ENCODE data around the gene DAP. TPM values are rescaled to one million over a fixed set of nuclear protein-coding genes. Genes with fewer than 3 reads are reported as not detected.

DAP gene
- total RNA-seq, 1 donor from 2014 or later: 102 TPM

GRCh38 chr5:10757922-10758555 is 3.0 kb downstream of the DAP start:
- TF ChIP-seq CTCF (conservative IDR thresholded peaks at IDR 0.05): no peak
- H3K27me3 Mint-ChIP-seq: no peaks in the 10 kb centered on the region
- peaks cover 3% of the 10 kb centered on the region for H3K9me3 Mint-ChIP-seq
- peaks cover 20% of the 10 kb centered on the region for H3K36me3 Mint-ChIP-seq
- H3K27ac Mint-ChIP-seq: peak overlapping the region; percentile 37
- no peak for DNase-seq (ENCODE audit: extremely low spot score, unreplicated experiment)
- H3K4me1 Mint-ChIP-seq (ENCODE audit: unreplicated experiment): peaks cover 50% of the 10 kb centered on the region
- peak overlapping the region; percentile 75 for H3K4me3 Mint-ChIP-seq

DNA sequence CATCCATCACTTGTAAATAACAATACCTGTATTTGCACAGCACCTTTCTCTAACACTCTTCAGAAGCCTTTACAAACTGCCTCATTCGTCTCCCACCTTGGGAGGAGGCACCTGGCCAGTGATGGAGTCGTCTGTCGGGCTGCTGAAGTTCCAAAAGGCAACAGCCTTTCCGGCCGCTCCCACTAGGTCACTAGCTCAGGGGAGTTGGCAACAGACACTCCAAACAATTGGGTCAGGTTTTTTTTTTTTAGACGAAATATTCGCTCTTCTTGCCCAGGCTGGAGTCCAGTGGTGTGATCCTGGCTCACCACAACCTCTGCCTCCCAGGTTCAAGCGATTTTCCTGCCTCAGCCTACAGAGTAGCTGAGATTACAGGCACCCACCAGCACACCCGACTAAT is 4.0 kb downstream of the DAP start:
- Mint-ChIP-seq H3K4me3 (peak overlapping the region; percentile 5), H3K9me3 (no peaks in the 10 kb centered on the region), H3K36me3 (peaks cover 20% of the 10 kb centered on the region), H3K27ac (no peak overlapping the region), H3K27me3 (no peaks in the 10 kb centered on the region), H3K4me1 (ENCODE audit: unreplicated experiment) (peaks cover 40% of the 10 kb centered on the region)
- no peak for TF ChIP-seq CTCF (conservative IDR thresholded peaks at IDR 0.05)
- DNase-seq (ENCODE audit: extremely low spot score, unreplicated experiment): no peak

DNA sequence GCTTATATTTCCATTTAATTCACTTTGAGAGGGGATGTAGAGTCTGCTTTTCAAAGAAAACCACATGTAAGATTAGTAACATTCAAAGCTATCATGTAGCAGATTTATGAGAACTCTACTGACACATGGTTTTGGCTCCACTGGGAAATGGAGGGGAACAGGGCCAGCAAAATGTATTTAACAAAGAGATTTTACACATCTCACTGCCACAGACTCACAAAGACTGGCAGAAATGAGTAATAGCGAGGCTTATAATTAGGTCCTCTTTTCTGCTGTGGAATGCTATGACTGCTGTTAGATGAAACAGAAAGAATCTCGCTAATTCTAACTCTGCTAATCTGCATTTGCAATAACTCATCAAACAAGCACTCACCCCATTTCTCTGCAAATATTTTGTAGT is 4.5 kb downstream of the DAP start:
- no peak for TF ChIP-seq CTCF (conservative IDR thresholded peaks at IDR 0.05)
- Mint-ChIP-seq H3K27ac (peak overlapping the region; percentile 21), H3K4me1 (ENCODE audit: unreplicated experiment) (peaks cover 35% of the 10 kb centered on the region), H3K27me3 (no peaks in the 10 kb centered on the region), H3K36me3 (peaks cover 24% of the 10 kb centered on the region), H3K9me3 (no peaks in the 10 kb centered on the region), H3K4me3 (peak overlapping the region; percentile 5)
- DNase-seq (ENCODE audit: extremely low spot score, unreplicated experiment): no peak

- Mint-ChIP-seq H3K9me3 (no peaks in the 10 kb centered on the region), H3K36me3 (peaks cover 45% of the 10 kb centered on the region), H3K4me3 (no peak overlapping the region), H3K27ac (no peak overlapping the region), H3K4me1 (ENCODE audit: unreplicated experiment) (peaks cover 32% of the 10 kb centered on the region), H3K27me3 (no peaks in the 10 kb centered on the region)
- no peak for DNase-seq (ENCODE audit: extremely low spot score, unreplicated experiment)
- no peak for TF ChIP-seq CTCF (conservative IDR thresholded peaks at IDR 0.05)
Measured at GRCh38 chr5:10753178-10753577, 7.9 kb downstream of the DAP start.

DNA sequence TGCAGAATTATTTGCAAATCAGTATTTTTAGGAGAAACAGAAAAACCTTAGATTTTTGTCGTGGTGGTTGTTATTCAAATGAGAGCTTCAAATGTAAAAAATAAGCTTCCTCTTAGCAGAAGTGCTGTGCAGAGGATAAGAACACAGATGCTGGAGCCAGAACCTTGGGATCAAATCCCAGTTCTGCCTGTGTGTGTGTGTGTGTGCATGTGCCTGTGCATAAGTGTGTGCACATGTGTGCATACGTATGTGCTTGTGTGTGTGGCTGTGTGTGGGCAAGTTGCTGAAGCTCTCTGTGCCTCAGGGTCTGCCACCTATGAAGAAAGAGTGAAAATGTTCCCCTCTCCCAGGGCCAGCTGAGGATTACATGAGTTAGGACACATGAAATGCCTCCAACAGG is 8.6 kb downstream of the DAP start:
- peaks cover 43% of the 10 kb centered on the region for H3K36me3 Mint-ChIP-seq
- no peaks in the 10 kb centered on the region for H3K27me3 Mint-ChIP-seq
- TF ChIP-seq CTCF (conservative IDR thresholded peaks at IDR 0.05): no peak
- no peak overlapping the region for H3K27ac Mint-ChIP-seq
- H3K4me1 Mint-ChIP-seq (ENCODE audit: unreplicated experiment): peaks cover 27% of the 10 kb centered on the region
- H3K4me3 Mint-ChIP-seq: no peak overlapping the region
- no peak for DNase-seq (ENCODE audit: extremely low spot score, unreplicated experiment)
- no peaks in the 10 kb centered on the region for H3K9me3 Mint-ChIP-seq

- no peaks in the 10 kb centered on the region for H3K9me3 Mint-ChIP-seq
- peaks cover 52% of the 10 kb centered on the region for H3K36me3 Mint-ChIP-seq
- TF ChIP-seq CTCF (conservative IDR thresholded peaks at IDR 0.05): no peak
Measured at GRCh38 chr5:10750909-10751308, 10.1 kb downstream of the DAP start.

More at GRCh38 chr5:10750909-10751308, 10.1 kb downstream of the DAP start:
- DNase-seq (ENCODE audit: extremely low spot score, unreplicated experiment): no peak
- Mint-ChIP-seq H3K27me3 (no peaks in the 10 kb centered on the region), H3K4me1 (ENCODE audit: unreplicated experiment) (peaks cover 17% of the 10 kb centered on the region), H3K27ac (no peak overlapping the region), H3K4me3 (no peak overlapping the region)

All from type B pancreatic cell (in vitro differentiated cells).